ENCODE measurements around the gene NFATC3.

DNA sequence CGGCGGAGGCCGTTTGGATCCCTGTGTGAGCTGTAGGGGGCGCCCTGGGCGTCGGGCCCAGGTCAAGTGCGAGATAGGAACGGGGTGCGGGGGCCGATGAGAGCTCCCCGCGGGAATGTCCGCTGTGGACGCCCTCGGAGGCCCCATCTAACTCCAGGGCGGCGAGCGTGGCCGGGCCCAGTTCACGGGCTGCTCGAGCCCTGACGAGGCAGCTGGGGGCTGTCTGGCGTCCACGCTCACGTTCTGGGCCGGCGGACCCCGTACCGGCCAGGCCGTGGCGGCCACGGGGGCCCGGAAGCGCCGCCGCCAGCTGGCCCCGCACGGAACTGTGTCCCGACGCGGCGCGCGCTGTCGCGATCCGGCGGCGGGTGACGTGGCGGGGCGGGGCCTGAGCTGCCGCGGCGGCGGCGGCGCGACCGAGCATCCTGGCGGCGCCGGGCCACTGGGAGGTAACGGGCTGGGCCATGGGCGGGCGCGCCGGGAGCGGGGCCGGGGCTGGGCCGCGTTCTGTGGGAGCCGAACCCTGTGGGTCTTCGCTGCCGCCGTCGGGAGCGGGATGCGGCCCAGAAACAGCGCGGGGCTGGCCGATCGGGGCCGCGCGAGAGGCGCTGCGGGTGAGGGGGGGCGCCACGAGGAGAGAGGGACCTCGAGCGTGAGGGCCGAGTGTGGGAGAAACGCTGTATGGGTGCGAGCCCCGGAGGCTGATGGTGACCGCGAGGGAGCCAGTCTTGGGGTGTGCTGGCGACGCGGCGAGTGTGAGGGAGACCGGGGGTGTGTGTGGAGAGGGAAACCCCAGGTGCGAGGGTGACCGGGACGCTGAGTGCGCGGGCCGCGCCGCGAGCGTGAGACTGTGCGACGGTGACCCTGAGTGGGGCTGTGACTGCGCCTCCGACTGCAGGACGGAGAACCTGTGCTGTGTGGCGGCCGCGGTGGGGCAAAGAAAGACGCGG lies 179.2 kb downstream of the NFATC3 start, which contains the start of gene SLC7A6:
- TF ChIP-seq, protein P1, sequence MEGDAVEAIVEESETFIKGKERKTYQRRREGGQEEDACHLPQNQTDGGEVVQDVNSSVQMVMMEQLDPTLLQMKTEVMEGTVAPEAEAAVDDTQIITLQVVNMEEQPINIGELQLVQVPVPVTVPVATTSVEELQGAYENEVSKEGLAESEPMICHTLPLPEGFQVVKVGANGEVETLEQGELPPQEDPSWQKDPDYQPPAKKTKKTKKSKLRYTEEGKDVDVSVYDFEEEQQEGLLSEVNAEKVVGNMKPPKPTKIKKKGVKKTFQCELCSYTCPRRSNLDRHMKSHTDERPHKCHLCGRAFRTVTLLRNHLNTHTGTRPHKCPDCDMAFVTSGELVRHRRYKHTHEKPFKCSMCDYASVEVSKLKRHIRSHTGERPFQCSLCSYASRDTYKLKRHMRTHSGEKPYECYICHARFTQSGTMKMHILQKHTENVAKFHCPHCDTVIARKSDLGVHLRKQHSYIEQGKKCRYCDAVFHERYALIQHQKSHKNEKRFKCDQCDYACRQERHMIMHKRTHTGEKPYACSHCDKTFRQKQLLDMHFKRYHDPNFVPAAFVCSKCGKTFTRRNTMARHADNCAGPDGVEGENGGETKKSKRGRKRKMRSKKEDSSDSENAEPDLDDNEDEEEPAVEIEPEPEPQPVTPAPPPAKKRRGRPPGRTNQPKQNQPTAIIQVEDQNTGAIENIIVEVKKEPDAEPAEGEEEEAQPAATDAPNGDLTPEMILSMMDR (IDR thresholded peaks at IDR 0.05): peak; percentile 57 to 90 (median 76)
- TF ChIP-seq POLR2A (IDR thresholded peaks at IDR 0.05): peak; percentile 73 to 86

Measured in heart left ventricle (tissue), 13 donors.